ENCODE data around the gene SV2B. TPM values are rescaled to one million over a fixed set of nuclear protein-coding genes. Genes with fewer than 3 reads are reported as not detected.

SV2B gene
- total RNA-seq, 3 donors from 2014 or later, result 0.03 to 0.05 TPM; not detected in 1

GRCh38 chr15:91171334-91171733 lies 71.3 kb downstream of the SV2B start:
- ATAC-seq, result no peak
- Mint-ChIP-seq H3K36me3 (ENCODE audit: insufficient read depth) (no peaks in the 10 kb centered on the region), H3K27me3 (ENCODE audit: low read depth) (peaks cover 19% of the 10 kb centered on the region), H3K9me3 (peaks cover 9% of the 10 kb centered on the region), H3K4me1 (ENCODE audit: low read depth) (no peaks in the 10 kb centered on the region), H3K4me3 (no peak overlapping the region)
- DNase-seq, result no peak

DNA sequence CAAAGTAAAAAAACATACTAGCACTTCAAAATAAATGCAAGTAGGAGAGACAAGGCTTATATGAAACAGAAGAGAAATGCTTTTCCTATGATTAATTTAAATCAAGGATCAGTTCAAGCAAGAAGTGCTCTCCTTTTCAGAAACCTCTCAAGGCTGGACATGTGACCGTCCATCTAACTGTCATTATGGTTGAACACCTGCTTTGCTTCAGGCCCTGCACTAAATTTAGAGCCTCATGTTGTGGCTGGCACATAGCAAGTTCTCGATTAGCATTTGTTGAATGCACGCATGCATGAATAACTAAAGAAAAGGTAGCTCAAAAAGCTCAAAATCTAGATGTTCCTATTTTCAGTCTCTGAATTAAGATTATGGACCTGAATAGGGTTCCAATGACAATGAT lies 82.0 kb downstream of the SV2B start:
- Mint-ChIP-seq H3K27me3 (ENCODE audit: low read depth) (peaks cover 32% of the 10 kb centered on the region), H3K4me1 (ENCODE audit: low read depth) (no peaks in the 10 kb centered on the region), H3K36me3 (ENCODE audit: insufficient read depth) (no peaks in the 10 kb centered on the region), H3K4me3 (no peak overlapping the region), H3K9me3 (no peaks in the 10 kb centered on the region)
- ATAC-seq, result no peak
- no peak for DNase-seq

GRCh38 chr15:91183596-91183995 lies 83.5 kb downstream of the SV2B start:
- ATAC-seq (no peak), DNase-seq (no peak)
- Mint-ChIP-seq H3K9me3 (no peaks in the 10 kb centered on the region), H3K36me3 (ENCODE audit: insufficient read depth) (no peaks in the 10 kb centered on the region), H3K4me3 (no peak overlapping the region), H3K4me1 (ENCODE audit: low read depth) (no peaks in the 10 kb centered on the region), H3K27me3 (ENCODE audit: low read depth) (peaks cover 31% of the 10 kb centered on the region)

- no peaks in the 10 kb centered on the region for H3K4me1 Mint-ChIP-seq (ENCODE audit: low read depth)
- H3K9me3 Mint-ChIP-seq, result no peaks in the 10 kb centered on the region
- peaks cover 31% of the 10 kb centered on the region for H3K27me3 Mint-ChIP-seq (ENCODE audit: low read depth)
- ATAC-seq (no peak), DNase-seq (no peak)
- no peak overlapping the region for H3K4me3 Mint-ChIP-seq
- H3K36me3 Mint-ChIP-seq (ENCODE audit: insufficient read depth), result no peaks in the 10 kb centered on the region
Observed at GRCh38 chr15:91184441-91184840, 84.4 kb downstream of the SV2B start.

GRCh38 chr15:91186904-91187656 lies 87.0 kb downstream of the SV2B start:
- peaks cover 22% of the 10 kb centered on the region for H3K27me3 Mint-ChIP-seq (ENCODE audit: low read depth)
- no peaks in the 10 kb centered on the region for H3K36me3 Mint-ChIP-seq (ENCODE audit: insufficient read depth)
- H3K4me1 Mint-ChIP-seq (ENCODE audit: low read depth), result no peaks in the 10 kb centered on the region
- H3K9me3 Mint-ChIP-seq, result no peaks in the 10 kb centered on the region
- ATAC-seq, result no peak
- DNase-seq, result no peak
- H3K4me3 Mint-ChIP-seq, result no peak overlapping the region

GRCh38 chr15:91192285-91192684 lies 92.2 kb downstream of the SV2B start:
- H3K4me1 Mint-ChIP-seq (ENCODE audit: low read depth), result no peaks in the 10 kb centered on the region
- ATAC-seq, result no peak
- H3K27me3 Mint-ChIP-seq (ENCODE audit: low read depth), result peaks cover 26% of the 10 kb centered on the region
- no peak for DNase-seq
- H3K4me3 Mint-ChIP-seq, result no peak overlapping the region
- no peaks in the 10 kb centered on the region for H3K9me3 Mint-ChIP-seq
- no peaks in the 10 kb centered on the region for H3K36me3 Mint-ChIP-seq (ENCODE audit: insufficient read depth)

GRCh38 chr15:91192690-91193377 lies 92.8 kb downstream of the SV2B start:
- no peaks in the 10 kb centered on the region for H3K36me3 Mint-ChIP-seq (ENCODE audit: insufficient read depth)
- peaks cover 26% of the 10 kb centered on the region for H3K27me3 Mint-ChIP-seq (ENCODE audit: low read depth)
- H3K4me3 Mint-ChIP-seq, result no peak overlapping the region
- ATAC-seq (no peak), DNase-seq (no peak)
- H3K9me3 Mint-ChIP-seq, result no peaks in the 10 kb centered on the region
- no peaks in the 10 kb centered on the region for H3K4me1 Mint-ChIP-seq (ENCODE audit: low read depth)

DNA sequence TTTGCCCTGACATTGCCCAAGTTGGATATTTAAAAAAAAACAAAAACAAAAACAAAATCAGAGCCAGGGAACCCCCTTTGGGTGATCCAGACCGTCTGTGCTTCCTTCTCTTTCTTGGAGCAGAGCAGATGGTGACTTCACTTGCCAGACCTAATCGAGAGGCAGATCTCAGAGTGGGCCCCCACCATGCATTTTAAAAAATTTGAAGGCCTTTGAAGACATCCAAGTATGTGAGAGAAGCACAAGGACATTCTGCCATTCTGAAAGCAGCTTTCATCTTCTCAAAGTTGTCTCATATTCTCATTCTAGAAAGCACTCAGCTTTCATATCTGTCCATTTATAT lies 93.3 kb downstream of the SV2B start:
- Mint-ChIP-seq H3K4me1 (ENCODE audit: low read depth) (no peaks in the 10 kb centered on the region), H3K9me3 (no peaks in the 10 kb centered on the region), H3K4me3 (no peak overlapping the region), H3K27me3 (ENCODE audit: low read depth) (peaks cover 26% of the 10 kb centered on the region), H3K36me3 (ENCODE audit: insufficient read depth) (no peaks in the 10 kb centered on the region)
- no peak for DNase-seq
- no peak for ATAC-seq

DNA sequence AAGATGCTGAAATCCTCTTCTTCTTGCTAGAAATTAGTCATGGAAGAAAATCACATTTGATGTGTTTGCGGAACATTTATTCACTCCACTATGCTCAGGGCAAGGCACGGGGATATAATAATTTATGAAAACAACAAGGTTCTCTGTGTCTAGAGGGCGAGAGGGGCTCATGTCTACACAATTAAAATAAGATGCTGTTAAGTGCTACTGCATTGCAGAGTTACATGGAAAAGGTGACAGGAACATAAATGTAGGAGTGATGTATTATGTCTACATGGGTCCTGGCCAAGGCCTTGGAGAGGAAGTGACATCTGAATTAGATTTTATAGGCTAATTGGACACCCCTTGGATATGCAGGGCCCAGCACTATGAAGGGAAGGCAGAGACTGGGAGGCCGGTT lies 96.1 kb downstream of the SV2B start:
- H3K27me3 Mint-ChIP-seq (ENCODE audit: low read depth), result peaks cover 26% of the 10 kb centered on the region
- no peaks in the 10 kb centered on the region for H3K4me1 Mint-ChIP-seq (ENCODE audit: low read depth)
- H3K36me3 Mint-ChIP-seq (ENCODE audit: insufficient read depth), result no peaks in the 10 kb centered on the region
- no peaks in the 10 kb centered on the region for H3K9me3 Mint-ChIP-seq
- no peak for ATAC-seq
- DNase-seq, result no peak
- no peak overlapping the region for H3K4me3 Mint-ChIP-seq

- H3K36me3 Mint-ChIP-seq (ENCODE audit: insufficient read depth), result no peaks in the 10 kb centered on the region
- H3K27me3 Mint-ChIP-seq (ENCODE audit: low read depth), result peaks cover 29% of the 10 kb centered on the region
- H3K9me3 Mint-ChIP-seq, result no peaks in the 10 kb centered on the region
- no peak overlapping the region for H3K4me3 Mint-ChIP-seq
- DNase-seq, result no peak
- no peaks in the 10 kb centered on the region for H3K4me1 Mint-ChIP-seq (ENCODE audit: low read depth)
- ATAC-seq, result no peak
Observed at GRCh38 chr15:91196768-91197167, 96.7 kb downstream of the SV2B start.

DNA sequence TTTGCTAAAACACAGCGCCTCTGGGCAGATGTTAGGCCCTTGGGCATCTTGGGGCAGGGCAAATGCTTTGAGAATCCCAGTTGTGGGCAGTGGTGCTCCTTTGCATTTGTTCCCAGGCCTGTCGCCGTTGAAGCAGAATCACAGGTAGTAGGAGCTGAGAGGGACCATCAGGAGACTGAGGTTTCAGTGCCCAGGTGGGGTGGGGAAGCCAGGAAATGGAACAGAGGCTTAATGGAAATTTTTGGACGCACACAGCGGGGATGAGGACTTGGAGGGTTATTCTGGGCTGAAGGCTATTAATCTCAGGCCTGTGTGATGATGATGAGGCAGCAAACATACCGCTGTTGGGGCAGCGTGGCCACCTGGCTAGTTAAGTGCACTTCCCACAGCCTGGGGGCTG lies 99.5 kb downstream of the SV2B start:
- Mint-ChIP-seq H3K4me1 (ENCODE audit: low read depth) (no peaks in the 10 kb centered on the region), H3K4me3 (no peak overlapping the region), H3K27me3 (ENCODE audit: low read depth) (peaks cover 14% of the 10 kb centered on the region), H3K36me3 (ENCODE audit: insufficient read depth) (no peaks in the 10 kb centered on the region), H3K9me3 (no peaks in the 10 kb centered on the region)
- no peak for ATAC-seq
- no peak for DNase-seq

DNA sequence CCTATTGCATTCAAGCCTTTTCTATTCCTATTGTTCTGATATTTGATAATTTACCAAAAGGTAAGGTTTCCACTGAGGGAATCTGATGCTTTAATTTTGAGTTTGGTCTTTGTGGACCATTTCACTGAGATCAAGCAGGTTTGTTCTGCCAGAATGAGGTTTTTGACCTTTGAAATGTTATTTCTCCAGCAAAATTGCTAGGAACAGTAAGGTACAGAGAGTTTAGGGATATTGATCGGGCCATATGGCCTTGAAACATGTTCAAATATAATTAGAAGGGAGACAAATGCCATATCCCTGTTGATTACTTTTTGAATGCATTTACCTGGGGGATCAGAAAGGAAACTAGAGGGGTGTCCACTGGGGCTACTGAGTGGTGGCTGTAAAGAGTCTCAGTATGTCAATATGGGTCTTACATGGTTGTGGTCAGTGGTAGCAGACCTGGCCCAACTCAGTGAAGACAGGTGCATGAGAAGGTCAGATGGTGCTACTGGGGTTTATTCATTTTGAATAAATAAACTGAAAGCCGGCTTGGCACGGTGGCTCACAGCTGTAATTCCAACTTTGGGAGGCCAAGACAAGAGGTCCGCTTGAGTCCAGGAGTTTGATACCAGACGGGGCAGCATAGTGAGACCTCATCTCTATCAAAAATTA lies 100.2 kb downstream of the SV2B start:
- ATAC-seq (no peak), DNase-seq (no peak)
- H3K9me3 Mint-ChIP-seq, result no peaks in the 10 kb centered on the region
- peaks cover 8% of the 10 kb centered on the region for H3K27me3 Mint-ChIP-seq (ENCODE audit: low read depth)
- no peak overlapping the region for H3K4me3 Mint-ChIP-seq
- H3K4me1 Mint-ChIP-seq (ENCODE audit: low read depth), result no peaks in the 10 kb centered on the region
- H3K36me3 Mint-ChIP-seq (ENCODE audit: insufficient read depth), result no peaks in the 10 kb centered on the region

DNA sequence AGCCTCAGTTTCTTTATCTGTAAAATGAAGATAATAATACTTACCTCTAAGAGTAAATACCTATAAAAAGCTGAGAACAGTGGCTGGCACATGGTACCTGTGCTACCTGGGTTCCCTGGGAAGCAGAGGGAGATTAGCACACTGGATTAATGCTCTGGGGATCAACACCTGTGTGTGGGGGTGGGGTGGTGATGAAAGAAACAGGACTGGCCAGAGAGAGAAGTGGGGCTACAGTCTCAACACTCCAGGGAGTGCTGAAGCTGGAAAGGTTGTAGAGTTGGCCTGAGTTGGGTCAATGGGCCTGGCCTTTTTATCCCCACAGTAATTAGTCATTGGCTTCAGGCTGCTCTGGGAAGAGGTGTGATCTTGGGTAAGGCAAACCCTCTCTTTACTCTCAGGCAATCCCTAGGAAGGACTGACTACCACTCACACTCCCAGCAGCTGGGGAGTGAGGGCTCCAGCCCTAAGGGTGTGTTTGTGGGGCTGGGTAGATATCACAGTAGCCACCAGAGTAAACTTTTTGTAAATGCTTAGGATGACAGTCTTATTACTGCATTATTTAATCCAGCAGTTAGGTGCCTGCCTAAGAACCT lies 102.5 kb downstream of the SV2B start:
- Mint-ChIP-seq H3K9me3 (no peaks in the 10 kb centered on the region), H3K4me3 (no peak overlapping the region), H3K27me3 (ENCODE audit: low read depth) (peaks cover 14% of the 10 kb centered on the region), H3K4me1 (ENCODE audit: low read depth) (no peaks in the 10 kb centered on the region), H3K36me3 (ENCODE audit: insufficient read depth) (no peaks in the 10 kb centered on the region)
- DNase-seq, result no peak
- no peak for ATAC-seq

DNA sequence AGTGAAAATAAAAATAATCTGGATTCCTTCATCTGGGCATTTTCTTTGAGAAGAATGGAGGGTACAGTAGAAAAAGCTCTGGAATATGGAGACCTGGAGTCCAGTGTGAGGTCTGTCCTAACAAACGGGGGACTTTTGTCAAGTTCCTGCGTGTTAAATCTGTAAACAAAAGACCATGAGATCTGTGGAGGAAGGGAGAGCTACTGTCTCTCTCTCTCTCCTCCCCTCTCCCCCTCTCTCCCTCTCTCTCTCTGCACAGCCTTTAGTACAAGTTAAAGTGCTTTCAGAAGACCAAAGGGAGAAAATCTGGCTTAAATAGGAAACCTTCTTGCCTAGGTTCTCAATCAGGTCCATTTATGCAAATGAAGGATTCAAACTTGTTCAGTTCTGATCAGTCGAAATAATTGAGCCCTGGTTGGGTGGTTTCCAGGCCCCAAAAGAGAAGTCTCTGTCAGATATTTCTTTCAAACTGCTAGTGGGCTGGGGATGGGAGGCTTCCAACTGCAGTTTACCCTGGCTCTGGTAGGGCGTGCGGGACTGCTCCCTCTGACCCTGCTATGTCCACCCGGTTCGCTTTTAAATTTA lies 103.7 kb downstream of the SV2B start:
- H3K27me3 Mint-ChIP-seq (ENCODE audit: low read depth), result peaks cover 15% of the 10 kb centered on the region
- no peaks in the 10 kb centered on the region for H3K36me3 Mint-ChIP-seq (ENCODE audit: insufficient read depth)
- DNase-seq, result no peak
- no peak for ATAC-seq
- H3K4me1 Mint-ChIP-seq (ENCODE audit: low read depth), result no peaks in the 10 kb centered on the region
- H3K9me3 Mint-ChIP-seq, result no peaks in the 10 kb centered on the region
- H3K4me3 Mint-ChIP-seq, result no peak overlapping the region
